Measurements from ENCODE around the gene C1orf226.

- TF ChIP-seq CTCF (conservative IDR thresholded peaks at IDR 0.05) (no peak), ZFX (IDR thresholded peaks at IDR 0.05) (no peak)
These were observed 9.1 kb downstream of the C1orf226 start for GRCh38 chr1:162390396-162391185.

All from C4-2B (cell line).